Panc1 (cell line): ENCODE data around the gene LRRC4.

ENCODE experiments used
- POLR2AphosphoS5 ChIP-seq: IDR thresholded peaks from 2 replicates; pipeline ENCODE4 v1.6.1; 2012; ENCODE audit warnings: mild to moderate bottlenecking, low read depth, low read length, moderate library complexity
- TCF7L2 ChIP-seq: IDR thresholded peaks from 2 replicates; pipeline ENCODE4 v1.6.1; 2011; ENCODE audit warnings: mild to moderate bottlenecking, low read depth, low read length, inconsistent platforms
- TF ChIP-seq, protein P1 (sequence below): fragments of 450-650 bp; IDR thresholded peaks from 2 replicates; pipeline ENCODE4 v1.5.1; 2017; ENCODE audit warnings: mild to moderate bottlenecking
- TF ChIP-seq, protein P2 (sequence below), 2 experiments: IDR thresholded peaks; 2 replicates each; pipeline ENCODE4 v1.6.1; 2011 to 2012; ENCODE audit warnings: low read depth in 2 of 2, control low read depth in 1 of 2, low read length in 1 of 2, mild to moderate bottlenecking in 1 of 2, moderate library complexity in 1 of 2; ENCODE audit not compliant: insufficient read depth in 1 of 2

DNA sequence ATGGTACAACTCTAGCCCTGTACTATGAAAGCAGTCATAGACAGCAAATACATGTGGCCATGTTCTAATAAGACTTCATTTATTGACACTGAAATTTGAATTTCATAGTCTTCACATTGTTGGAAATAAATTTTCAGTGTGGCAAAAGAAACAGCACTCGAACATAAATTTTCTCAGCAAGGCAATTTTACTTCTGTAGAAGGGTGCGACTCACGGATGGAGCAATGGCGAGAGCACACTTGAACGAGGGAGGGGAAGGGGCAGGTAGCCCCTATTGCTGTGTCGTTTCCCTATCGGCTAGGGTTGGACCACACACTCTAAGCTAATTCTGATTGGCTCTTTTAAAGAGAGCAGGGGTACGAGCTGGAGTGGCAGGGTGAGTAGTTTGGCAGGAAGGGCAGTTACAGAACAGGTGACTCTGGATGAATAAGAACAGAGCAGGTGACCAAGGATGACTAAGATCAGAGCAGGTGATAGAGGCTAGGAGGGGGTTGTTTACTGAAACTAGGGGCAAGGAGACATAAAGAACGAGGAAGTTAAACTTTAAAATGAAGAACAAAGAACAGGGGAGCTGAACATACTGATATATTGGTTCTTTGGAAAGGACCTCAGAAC, 52.0 kb downstream of the LRRC4 start:
- TF ChIP-seq, protein P1, sequence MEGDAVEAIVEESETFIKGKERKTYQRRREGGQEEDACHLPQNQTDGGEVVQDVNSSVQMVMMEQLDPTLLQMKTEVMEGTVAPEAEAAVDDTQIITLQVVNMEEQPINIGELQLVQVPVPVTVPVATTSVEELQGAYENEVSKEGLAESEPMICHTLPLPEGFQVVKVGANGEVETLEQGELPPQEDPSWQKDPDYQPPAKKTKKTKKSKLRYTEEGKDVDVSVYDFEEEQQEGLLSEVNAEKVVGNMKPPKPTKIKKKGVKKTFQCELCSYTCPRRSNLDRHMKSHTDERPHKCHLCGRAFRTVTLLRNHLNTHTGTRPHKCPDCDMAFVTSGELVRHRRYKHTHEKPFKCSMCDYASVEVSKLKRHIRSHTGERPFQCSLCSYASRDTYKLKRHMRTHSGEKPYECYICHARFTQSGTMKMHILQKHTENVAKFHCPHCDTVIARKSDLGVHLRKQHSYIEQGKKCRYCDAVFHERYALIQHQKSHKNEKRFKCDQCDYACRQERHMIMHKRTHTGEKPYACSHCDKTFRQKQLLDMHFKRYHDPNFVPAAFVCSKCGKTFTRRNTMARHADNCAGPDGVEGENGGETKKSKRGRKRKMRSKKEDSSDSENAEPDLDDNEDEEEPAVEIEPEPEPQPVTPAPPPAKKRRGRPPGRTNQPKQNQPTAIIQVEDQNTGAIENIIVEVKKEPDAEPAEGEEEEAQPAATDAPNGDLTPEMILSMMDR = no peak
- TF ChIP-seq, protein P2, sequence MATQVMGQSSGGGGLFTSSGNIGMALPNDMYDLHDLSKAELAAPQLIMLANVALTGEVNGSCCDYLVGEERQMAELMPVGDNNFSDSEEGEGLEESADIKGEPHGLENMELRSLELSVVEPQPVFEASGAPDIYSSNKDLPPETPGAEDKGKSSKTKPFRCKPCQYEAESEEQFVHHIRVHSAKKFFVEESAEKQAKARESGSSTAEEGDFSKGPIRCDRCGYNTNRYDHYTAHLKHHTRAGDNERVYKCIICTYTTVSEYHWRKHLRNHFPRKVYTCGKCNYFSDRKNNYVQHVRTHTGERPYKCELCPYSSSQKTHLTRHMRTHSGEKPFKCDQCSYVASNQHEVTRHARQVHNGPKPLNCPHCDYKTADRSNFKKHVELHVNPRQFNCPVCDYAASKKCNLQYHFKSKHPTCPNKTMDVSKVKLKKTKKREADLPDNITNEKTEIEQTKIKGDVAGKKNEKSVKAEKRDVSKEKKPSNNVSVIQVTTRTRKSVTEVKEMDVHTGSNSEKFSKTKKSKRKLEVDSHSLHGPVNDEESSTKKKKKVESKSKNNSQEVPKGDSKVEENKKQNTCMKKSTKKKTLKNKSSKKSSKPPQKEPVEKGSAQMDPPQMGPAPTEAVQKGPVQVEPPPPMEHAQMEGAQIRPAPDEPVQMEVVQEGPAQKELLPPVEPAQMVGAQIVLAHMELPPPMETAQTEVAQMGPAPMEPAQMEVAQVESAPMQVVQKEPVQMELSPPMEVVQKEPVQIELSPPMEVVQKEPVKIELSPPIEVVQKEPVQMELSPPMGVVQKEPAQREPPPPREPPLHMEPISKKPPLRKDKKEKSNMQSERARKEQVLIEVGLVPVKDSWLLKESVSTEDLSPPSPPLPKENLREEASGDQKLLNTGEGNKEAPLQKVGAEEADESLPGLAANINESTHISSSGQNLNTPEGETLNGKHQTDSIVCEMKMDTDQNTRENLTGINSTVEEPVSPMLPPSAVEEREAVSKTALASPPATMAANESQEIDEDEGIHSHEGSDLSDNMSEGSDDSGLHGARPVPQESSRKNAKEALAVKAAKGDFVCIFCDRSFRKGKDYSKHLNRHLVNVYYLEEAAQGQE (IDR thresholded peaks at IDR 0.05; ENCODE audit: insufficient read depth in 1 of 2, low read depth in 2 of 2, low read length in 1 of 2) = no peak
- no peak for TF ChIP-seq POLR2AphosphoS5
- TF ChIP-seq TCF7L2 = no peak
